ENCODE measurements around the gene ARHGEF2. TPM values are rescaled to one million over a fixed set of nuclear protein-coding genes. Genes with fewer than 3 reads are reported as not detected.
A peak's percentile ranks its signal among the peaks of the same experiment; 100 is the strongest.
"Not testable (repeated sequence)": the region's sequence is repeated elsewhere in the genome, so short reads cannot be mapped to it uniquely, and the experiment has no call there.

The ARHGEF2 gene
- total RNA-seq, 1 donor from 2014 or later = 57.6 TPM

GRCh38 chr1:155942578-155943141 is 35.7 kb downstream of the ARHGEF2 start:
- no peak for DNase-seq

DNA sequence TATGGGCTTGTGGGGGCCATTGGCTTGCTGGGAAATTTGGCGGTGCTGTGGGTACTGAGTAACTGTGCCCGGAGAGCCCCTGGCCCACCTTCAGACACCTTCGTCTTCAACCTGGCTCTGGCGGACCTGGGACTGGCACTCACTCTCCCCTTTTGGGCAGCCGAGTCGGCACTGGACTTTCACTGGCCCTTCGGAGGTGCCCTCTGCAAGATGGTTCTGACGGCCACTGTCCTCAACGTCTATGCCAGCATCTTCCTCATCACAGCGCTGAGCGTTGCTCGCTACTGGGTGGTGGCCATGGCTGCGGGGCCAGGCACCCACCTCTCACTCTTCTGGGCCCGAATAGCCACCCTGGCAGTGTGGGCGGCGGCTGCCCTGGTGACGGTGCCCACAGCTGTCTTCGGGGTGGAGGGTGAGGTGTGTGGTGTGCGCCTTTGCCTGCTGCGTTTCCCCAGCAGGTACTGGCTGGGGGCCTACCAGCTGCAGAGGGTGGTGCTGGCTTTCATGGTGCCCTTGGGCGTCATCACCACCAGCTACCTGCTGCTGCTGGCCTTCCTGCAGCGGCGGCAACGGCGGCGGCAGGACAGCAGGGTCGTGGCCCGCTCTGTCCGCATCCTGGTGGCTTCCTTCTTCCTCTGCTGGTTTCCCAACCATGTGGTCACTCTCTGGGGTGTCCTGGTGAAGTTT is 36.4 kb downstream of the ARHGEF2 start:
- no peak for DNase-seq

- DNase-seq = no peak
Observed at GRCh38 chr1:155940993-155941844, 37.1 kb downstream of the ARHGEF2 start, which contains the start of gene RXFP4. Gene RXFP4 (plus strand): TSS chr1:155941638. CDS start chr1:155941710, 72 bp downstream.

DNA sequence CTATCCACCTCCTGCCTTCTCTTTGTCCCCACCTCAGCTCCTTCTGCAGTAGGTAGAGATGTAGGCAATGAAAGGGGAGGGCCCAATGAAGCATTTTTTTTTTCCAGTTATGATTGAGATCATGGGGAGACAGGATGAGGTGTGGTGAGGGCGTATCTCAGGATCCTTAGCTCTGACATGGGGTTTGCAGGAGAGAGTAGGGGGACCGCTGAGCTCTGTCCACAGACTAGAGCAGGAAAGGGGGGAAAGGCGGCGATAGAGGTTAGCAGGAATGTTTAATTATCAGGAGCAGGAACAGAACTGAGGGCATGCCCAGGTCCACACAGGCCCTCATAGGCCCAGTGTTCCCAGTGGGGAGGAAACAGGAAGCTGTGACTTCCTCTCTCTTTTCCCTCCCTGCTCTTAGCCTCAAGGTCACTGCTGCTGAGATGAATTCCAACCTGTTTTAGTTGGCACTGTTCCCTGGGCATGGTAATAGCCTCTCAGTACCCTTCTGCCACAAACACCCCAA is 37.8 kb downstream of the ARHGEF2 start:
- peak; percentile 58 for DNase-seq

DNA sequence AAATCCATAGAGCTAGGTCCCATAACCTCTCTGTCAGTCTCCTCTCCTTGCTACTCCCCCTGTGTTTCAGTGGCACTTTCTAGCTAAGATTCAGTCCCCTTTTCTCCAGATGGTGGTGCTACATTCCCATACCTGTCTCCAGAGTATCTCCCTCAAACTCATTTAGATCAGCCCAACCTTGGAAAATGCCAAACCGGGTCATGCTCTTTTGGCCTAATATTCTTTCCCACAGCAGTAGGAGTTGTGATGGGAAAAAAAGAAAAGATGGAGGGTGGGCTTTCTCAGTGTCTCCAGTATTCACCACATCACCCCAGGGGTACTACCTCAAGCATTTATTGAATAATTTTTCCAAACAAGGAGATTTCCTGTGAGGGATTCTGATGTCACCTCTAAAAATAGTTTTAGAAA is 40.1 kb downstream of the ARHGEF2 start:
- peak; percentile 78 for DNase-seq

- no peak for DNase-seq
Observed at GRCh38 chr1:155934936-155935590, 43.3 kb downstream of the ARHGEF2 start.

- peak; percentile 100 for DNase-seq
Observed at GRCh38 chr1:155934097-155934935, 44.0 kb downstream of the ARHGEF2 start, which contains the start of gene KHDC4. Gene KHDC4 (minus strand): TSS chr1:155934413. CDS start chr1:155934373, 40 bp downstream.

- no peak for DNase-seq
Observed at GRCh38 chr1:155933591-155934096, 44.7 kb downstream of the ARHGEF2 start.

DNA sequence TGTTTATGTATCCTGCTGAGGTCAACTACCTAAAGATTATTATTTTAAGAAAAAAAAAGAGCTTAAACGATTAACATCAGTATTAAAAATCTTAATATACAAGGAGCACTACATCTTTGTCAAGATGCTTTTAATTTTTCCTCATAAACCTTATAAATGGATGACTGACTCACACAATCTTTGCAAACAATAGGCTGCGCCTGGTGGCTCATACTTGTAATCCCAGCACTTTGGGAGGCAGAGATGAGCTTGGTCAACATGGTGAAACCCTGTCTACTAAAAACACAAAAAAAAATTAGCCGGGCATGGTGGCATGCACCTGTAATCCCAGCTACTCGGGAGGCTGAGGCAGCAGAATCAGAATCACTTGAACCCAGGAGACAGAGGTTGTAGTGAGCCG is 45.9 kb downstream of the ARHGEF2 start:
- no peak for DNase-seq

DNA sequence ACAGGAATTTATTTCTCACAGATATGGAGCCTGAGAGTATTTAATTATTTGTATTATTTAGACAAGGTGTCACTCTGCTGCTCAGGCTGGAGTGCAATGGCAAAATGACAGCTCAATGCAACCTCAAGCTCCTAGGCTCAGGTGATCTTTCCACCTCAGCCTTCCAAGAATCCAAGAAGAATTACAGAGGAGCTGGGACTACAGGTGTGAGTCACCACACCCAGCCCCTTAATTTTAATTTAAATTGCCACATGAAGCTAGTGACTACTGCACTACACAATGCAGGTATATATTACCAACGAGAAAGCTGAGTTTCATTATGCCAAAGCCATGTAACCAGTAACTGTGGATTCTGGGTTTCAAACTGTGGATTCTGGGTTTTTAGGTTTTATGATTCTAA is 46.3 kb downstream of the ARHGEF2 start:
- DNase-seq = no peak

GRCh38 chr1:155931332-155932038 is 46.9 kb downstream of the ARHGEF2 start:
- DNase-seq = no peak

DNA sequence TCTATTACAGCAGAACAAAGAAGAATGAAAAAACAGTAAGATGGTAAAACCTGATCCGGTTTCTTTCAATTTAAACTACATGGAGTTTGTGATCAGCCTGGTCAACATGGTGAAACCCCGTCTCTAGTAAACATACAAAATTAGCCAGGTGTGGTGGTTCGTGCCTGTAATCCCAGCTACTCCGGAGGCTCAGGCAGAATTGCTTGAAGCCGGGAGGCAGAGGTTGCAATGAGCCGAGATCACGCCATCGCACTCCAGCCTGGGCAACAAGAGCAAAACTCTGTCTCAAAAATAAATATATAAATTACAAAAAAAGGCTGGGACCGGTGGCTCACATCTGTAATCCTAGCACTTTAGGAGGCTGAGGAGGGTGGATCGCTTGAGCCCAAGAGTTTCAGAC is 47.6 kb downstream of the ARHGEF2 start:
- not testable (repeated sequence) for DNase-seq

GRCh38 chr1:155929057-155929456 is 49.3 kb downstream of the ARHGEF2 start:
- no peak for DNase-seq

DNA sequence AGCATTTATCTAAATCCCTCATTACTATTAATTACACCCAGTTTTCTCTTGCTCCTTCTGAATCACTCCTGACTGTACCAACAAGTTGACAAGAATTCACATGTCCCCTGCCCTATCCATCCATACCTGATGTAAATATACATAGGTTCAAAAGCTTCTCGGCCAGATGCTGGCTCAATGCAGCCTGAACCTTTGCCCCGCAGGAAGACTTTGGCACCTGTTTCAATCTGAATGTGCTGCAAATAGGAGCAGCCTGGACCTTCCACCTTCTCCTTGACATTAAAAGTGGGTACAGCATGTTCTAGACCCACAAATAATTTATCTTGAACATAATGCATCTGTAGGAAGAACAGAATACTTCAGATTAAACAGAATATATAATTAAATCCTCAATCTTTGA is 52.8 kb downstream of the ARHGEF2 start:
- no peak for DNase-seq

GRCh38 chr1:155920717-155921116 is 57.6 kb downstream of the ARHGEF2 start:
- no peak for DNase-seq

DNA sequence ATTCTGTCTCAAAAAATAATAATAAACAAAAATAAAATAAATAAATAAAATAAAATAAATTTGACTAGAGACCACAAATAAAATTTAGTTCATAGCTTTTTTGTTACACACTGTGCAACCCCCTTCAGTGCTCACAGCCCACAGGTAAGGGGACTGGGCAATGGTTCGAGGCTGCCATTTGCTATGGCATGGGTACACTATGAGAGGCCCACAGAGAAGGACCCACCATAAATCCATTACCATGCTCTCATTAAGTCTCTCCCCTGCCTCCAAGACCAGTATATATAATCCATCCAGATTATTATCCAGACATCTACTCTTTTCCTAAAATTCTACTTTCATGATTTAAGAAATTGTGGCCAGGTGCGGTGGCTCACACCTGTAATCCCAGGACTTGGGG is 58.5 kb downstream of the ARHGEF2 start:
- no peak for DNase-seq

GRCh38 chr1:155918660-155919059 is 59.7 kb downstream of the ARHGEF2 start:
- DNase-seq = no peak

GRCh38 chr1:155913969-155914757 is 64.2 kb downstream of the ARHGEF2 start:
- DNase-seq = no peak

DNA sequence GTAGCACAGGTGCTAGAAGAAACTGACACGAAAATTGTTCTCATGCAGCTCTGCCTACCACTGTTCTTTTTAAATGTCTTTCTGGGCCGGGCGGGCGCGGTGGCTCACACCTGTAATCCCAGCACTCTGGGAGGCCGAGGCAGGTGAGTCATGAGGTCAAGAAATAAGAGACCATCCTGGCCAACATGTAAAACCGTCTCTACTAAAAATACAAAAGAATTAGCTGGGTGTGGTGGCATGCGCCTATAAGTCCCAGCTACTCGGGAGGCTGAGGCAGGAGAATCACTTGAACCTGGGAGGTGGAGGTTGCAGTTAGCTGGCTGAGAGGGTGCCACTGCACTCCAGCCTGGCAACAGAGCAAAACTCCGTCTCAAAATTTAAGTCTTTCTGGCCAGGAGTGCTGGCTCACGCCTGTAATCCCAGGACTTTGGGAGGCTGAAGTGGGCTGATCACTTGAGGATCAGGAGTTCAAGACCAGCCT is 66.3 kb downstream of the ARHGEF2 start:
- DNase-seq = no peak

Data from skin of body (tissue), 2 donors.